ENCODE measurements around the gene DAAM2.

- no peak for TF ChIP-seq EZH2 (IDR thresholded peaks at IDR 0.05; ENCODE audit: low read length)
- TF ChIP-seq, protein P1, sequence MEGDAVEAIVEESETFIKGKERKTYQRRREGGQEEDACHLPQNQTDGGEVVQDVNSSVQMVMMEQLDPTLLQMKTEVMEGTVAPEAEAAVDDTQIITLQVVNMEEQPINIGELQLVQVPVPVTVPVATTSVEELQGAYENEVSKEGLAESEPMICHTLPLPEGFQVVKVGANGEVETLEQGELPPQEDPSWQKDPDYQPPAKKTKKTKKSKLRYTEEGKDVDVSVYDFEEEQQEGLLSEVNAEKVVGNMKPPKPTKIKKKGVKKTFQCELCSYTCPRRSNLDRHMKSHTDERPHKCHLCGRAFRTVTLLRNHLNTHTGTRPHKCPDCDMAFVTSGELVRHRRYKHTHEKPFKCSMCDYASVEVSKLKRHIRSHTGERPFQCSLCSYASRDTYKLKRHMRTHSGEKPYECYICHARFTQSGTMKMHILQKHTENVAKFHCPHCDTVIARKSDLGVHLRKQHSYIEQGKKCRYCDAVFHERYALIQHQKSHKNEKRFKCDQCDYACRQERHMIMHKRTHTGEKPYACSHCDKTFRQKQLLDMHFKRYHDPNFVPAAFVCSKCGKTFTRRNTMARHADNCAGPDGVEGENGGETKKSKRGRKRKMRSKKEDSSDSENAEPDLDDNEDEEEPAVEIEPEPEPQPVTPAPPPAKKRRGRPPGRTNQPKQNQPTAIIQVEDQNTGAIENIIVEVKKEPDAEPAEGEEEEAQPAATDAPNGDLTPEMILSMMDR (optimal IDR thresholded peaks at IDR 0.05 in 1 of 3, IDR thresholded peaks at IDR 0.05 in 1 of 3, conservative IDR thresholded peaks at IDR 0.05 in 1 of 3; ENCODE audit: extremely low read depth in 1 of 3, insufficient read depth in 2 of 3, low read length in 3 of 3), result no peak
Measured at GRCh38 chr6:39879535-39879934, 87.4 kb downstream of the DAAM2 start.
